HS-5 (cell line): ENCODE data around the gene FCAR.
"Not testable (repeated sequence)": the region's sequence is repeated elsewhere in the genome, so short reads cannot be mapped to it uniquely, and the experiment has no call there.

Experiments
- DNase-seq: peaks from one replicate; pipeline ENCODE4 v3.0.0-alpha.2; 2012; ENCODE audit warnings: low read depth

Gene FCAR

DNA sequence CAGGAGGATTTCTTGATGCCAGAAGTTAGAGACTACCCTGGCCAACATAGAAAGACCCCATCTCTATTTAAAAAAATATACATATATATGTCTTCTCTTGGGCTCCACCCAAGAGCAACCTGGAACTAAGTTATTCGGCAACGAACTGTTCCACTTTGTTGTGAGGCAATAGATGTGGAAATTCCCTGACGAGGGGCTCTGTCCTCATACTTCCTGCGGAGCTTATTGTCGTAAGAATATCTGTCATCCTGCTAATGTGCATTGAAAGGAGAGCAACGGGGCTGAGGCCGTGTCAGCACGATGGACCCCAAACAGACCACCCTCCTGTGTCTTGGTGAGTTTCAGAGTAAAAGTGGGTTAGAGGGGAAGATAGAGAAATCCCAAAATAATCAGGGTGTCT, at the start of gene FCAR:
Gene FCAR, plus strand, starts transcription at position 246 of the 400 bp plus-strand sequence. Its CDS starts 55 bp downstream, at position 301.
- DNase-seq = no peak

DNA sequence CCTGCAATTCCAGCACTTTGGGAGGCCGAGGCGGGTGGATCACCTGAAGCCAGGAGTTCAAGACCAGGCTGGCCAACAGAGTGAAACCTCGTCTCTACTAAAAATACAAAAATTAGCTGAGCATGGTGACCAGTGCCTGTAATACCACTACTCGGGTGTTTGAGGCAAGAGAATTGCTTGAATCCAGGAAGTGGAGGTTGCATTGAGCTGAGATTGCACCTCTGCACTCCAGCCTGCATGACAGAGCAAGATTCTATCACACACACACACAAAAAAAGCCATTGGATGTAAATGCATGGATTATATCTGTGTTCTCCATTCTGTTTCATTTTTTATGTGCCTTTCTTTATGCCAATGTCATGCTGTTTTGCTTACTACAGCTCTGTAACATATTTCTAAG, 49.6 kb upstream of the FCAR start:
- DNase-seq = not testable (repeated sequence)

DNA sequence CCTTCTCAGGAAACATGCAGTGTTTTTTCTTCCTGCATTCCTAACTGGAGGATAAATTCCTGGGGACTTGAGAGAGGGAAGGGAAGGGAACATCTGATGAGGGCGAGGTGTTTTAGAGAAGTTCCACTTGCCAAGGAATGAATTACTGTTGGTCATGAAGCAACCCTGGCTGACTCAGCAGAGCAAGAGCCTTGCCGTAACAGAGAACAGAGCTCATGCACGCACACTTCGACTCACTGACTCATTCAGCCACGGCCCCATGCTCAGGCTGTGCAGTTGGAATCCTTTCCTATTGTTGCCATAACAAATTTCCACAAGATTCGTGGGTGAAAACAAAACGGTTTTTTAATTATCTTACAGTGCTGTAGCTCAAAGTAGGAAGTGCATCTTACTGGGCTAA, 48.7 kb upstream of the FCAR start:
- peak; percentile 16 for DNase-seq

DNA sequence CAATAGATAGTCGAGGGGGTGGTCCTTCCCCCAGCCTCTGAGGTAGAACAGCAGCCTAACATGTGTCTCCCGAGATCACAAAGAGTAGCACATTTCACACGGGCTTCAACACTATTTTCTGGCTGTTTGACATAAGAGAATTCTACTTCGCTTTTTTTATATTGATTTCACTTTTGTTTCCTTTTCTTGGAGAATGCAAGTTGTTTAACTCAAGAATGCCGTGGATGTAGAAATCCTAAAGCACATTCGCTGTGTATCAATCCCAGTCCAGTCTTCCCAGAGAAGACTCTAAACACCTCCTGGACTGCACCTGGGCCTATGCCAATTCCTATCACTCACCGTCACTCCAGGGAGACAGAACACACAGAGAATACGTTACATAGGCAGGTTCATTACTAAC, 46.0 kb upstream of the FCAR start:
- DNase-seq = not testable (repeated sequence)

DNA sequence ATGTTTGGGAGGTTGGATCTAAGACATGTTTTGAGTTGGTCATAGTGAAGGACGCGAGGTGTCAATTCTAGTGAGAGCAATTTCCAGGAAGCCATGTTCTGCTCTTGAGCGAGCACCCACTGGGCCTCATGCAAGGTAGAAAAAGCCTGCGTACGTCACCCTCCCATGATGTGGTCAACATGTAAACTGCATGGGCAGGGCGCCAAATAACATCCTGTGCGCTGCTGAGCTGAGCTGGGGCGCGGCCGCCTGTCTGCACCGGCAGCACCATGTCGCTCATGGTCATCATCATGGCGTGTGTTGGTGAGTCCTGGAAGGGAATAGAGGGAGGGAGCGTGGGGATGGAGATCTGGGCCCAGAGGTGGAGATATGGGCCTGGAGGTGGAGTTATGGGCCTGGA, 41.5 kb upstream of the FCAR start, which contains the start of gene KIR2DS4:
Gene KIR2DS4, plus strand, starts transcription at position 181 of the 400 bp plus-strand sequence.
- not testable (repeated sequence) for DNase-seq

DNA sequence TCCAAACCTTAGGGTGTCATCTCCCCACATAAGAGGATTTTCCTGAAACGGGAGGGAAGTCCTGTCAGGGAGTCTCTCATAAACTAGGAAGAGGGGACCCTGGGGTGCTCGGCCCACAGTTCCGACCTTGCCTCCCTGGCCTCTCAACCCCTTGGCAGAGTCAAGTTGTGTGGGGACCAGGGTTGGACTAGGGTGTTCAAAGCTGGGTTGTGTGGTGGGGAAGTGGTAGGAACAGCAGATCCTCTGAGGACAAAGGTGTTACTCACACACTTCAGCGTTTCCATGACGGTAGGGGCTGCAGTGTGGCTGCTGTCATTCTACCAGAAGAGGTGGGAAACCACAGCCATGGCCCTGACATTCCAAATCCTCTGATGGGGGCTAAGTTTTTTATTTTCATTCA, 38.9 kb upstream of the FCAR start:
- DNase-seq = not testable (repeated sequence)

DNA sequence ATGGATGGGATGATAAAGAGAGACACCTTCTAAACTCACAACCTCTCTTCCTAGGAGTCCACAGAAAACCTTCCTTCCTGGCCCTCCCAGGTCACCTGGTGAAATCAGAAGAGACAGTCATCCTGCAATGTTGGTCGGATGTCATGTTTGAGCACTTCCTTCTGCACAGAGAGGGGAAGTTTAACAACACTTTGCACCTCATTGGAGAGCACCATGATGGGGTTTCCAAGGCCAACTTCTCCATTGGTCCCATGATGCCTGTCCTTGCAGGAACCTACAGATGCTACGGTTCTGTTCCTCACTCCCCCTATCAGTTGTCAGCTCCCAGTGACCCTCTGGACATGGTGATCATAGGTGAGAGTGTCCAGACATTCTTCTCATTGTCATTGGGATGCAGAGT, 36.5 kb upstream of the FCAR start:
- not testable (repeated sequence) for DNase-seq

DNA sequence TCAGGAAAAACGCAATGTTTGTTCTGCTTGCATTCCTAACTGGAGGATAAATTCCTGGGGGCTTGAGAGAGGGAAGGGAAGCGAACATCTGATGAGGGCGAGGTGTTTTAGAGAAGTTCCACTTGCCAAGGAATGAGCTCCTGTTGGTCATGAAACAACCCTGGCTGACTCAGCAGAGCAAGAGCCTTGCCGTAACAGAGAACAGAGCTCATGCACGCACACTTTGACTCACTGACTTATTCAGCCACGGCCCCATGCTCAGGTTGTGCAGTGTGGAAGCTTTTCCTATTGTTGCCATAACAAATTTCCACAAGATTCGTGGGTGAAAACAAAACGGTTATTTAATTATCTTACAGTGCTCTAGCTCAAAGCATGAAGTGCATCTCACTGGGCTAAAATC, 30.9 kb upstream of the FCAR start:
- DNase-seq = not testable (repeated sequence)

DNA sequence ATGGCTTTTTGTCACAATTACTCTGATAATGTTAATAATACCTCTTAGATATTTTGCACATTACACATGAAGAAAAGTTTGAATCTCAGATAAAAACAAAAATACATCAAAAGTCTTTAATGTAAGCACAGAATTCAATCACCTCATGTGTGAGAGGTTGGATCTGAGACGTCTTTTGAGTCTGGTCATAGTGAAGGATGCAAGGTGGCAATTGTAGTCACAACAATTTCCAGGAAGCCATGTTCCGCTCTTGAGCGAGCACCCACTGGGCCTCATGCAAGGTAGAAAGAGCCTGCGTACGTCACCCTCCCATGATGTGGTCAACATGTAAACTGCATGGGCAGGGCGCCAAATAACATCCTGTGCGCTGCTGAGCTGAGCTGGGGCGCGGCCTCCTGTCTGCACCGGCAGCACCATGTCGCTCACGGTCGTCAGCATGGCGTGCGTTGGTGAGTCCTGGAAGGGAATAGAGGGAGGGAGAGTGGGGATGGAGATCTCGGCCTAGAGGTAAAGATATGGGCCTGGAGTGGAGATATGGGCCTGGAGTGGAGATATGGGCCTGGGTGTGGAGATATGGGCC, 23.9 kb upstream of the FCAR start, which contains the start of gene KIR3DL2:
Gene KIR3DL2, plus strand, starts transcription at position 383 of the 580 bp plus-strand sequence. Its CDS starts 33 bp downstream, at position 416.
- DNase-seq = not testable (repeated sequence)

DNA sequence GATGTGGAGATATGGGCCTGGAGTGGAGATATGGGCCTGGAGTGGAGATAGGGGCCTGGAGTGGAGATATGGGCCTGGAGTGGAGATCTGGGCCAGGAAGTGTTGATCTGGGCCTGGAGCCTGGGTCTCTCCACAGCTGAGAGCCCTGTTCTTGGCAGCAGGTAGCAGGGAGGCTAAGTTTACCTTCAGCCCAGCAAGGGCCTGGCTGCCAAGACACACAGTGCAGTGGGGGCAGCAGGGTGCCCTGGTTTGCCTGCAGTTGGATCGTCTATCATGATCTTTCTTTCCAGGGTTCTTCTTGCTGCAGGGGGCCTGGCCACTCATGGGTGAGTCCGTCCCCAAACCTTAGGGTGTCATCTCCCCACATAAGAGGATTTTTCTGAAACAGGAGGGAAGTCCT, 23.1 kb upstream of the FCAR start:
- no peak for DNase-seq

DNA sequence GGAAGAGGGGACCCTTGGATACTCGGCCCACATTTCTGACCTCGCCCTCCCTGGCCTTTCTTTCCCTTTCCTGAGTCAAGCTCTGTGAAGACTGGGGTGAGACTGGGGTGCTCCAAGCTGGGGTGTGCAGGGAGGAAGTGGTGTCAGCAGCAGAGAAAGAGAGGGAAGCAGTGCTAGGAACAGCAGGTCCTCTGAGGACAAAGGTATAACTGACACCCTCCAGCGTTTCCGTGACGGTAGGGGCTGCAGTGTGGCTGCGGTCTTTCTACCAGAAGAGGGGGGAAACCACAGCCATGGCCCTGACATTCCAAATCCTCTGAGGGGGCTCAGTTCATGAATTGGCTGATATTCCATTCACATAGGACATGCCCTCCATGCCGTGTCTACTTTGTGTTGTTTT, 22.7 kb upstream of the FCAR start:
- no peak for DNase-seq

DNA sequence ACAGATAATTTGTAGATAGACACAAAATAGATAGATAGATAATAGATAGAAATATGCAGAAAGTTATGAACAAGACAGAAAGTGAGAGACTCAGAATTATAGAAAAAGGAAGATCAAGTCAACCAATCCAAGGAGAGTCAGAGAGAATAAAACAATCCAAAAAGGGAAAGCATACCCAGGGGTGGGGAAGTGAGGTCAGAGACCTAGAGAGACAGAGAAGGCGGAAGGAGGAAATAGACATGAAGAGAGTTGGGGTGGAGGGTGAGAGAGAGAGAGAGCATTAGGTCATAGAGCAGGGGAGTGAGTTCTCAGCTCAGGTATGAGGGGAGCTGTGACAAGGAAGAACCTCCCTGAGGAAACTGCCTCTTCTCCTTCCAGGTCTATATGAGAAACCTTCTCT, 18.8 kb upstream of the FCAR start:
- not testable (repeated sequence) for DNase-seq

DNA sequence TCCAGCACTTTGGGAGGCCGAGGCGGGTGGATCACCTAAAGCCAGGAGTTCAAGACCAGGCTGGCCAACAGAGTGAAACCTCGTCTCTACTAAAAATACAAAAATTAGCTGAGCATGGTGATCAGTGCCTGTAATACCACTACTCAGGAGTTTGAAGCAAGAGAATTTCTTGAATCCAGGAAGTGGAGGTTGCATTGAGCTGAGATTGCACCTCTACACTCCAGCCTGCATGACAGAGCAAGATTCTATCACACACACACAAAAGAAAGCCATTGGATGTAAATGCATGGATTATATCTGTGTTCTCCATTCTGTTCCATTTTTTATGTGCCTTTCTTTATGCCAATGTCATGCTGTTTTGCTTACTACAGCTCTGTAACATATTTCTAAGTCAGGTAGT, 15.6 kb upstream of the FCAR start:
- not testable (repeated sequence) for DNase-seq

DNA sequence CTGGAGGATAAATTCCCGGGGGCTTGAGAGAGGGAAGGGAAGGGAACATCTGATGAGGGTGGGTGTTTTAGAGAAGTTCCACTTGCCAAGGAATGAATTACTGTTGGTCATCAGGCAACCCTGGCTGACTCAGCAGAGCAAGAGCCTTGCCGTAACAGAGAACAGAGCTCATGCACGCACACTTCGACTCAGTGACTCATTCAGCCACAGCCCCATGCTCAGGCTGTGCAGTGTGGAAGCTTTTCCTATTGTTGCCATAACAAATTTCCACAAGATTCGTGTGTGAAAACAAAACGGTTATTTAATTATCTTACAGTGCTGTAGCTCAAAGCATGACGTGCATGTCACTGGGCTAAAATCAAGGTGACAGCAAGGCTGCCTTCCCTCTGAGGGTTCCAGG, 14.6 kb upstream of the FCAR start:
- peak; percentile 41 for DNase-seq

DNA sequence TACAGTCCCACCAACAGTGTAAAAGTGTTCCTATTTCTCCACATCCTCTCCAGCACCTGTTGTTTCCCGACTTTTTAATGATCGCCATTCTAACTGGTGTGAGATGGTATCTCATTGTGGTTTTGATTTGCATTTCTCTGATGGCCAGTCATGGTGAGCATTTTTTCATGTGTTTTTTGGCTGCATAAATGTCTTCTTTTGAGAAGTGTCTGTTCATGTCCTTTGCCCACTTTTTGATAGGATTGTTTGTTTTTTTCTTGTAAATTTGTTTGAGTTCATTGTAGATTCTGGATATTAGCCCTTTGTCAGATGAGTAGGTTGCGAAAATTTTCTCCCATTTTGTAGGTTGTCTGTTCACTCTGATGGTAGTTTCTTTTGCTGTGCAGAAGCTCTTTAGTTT, 10.6 kb upstream of the FCAR start:
- not testable (repeated sequence) for DNase-seq

DNA sequence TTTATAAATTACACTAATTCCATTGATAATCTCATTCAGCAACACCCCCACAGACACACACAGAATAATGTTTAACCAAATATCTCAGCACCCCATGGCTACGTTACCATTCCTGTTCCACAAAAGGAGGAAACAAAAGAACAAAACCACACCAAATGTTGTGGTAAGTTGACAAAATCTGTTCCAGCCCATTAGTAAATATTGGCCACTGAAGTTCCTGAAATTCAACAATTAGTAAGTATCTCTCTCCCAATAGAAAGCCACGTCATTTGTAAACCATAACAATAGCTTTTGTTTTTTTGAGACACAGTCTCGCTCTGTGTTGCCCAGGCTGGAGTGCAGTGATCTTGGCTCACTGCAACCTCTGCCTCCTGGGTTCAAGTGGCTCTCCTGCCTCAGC, 2.3 kb upstream of the FCAR start:
- no peak for DNase-seq

DNA sequence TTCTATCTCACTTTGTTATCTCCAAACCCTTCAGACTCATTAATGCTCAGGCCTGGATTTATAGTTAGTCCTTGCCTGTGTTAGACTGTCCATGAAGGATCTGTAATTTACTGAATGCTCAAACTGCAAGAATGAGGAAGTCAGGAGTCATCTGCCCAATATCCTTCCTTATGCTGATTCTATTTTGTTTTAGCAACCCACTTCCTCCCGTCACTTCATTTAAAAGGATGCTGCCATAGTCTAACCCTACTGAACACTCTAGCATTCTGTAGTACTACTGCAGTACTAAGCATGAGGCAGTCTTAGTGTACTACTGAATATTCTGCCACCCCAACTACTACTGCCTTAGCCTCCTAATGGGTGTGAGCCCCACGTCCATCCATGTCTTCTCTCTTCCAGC, 1.5 kb downstream of the FCAR start:
- DNase-seq = no peak

DNA sequence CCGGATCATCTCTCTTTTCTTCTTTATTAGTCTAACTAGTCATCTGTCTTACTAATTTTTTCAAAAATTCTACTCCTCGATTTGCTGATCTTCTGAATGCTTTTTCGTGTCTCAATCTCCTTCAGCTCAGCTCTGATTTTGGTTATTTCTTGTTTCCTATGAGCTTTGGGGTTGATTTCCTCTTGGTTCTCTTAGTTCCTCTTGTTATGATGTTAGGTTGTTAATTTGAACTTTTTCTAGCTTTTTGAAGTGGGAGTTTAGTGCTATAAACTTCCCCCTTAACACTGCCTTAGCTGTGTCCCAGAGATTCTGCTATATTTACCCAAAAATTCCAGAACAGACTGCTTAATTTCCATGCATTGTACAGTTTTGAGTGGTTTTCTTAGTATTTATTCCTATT, 3.4 kb downstream of the FCAR start:
- no peak for DNase-seq

DNA sequence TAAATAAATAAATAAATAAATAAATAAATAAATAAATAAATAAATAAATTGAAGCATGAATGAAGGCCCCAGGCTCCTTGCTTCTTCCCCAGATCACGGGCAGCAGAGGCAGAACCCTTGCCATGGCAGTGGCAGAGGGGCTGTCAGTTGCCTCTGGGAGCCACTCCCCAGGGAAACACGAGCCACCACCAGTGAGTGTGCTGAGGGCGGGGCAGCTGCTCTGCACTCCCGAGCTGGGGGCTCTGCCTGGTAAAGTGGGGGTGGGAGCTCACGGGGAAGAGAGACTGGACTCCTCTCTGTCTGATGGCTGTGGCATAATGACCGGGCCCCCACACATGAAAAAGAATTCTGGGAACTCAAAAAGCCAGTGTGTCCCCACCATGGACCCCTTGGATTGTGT, 7.8 kb downstream of the FCAR start:
- no peak for DNase-seq

DNA sequence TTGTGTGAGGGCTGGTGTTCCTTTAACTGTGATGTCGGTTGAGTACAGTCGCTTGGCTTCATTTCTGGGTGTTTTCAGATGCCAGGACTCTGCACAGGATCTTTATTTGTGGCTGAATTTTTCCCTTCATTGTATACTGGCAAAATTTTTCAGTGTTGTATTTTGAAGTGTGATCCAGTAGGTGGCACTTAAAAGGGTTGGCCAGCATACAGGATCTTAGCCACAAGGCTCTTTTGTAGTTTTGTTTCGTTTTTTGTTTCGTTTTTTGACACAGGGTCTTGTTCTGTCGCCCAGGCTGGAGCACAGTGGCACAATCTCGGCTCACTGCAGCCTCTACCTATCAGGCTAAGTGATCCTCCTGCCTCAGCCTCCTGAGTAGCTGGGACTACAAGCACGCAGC, 8.7 kb downstream of the FCAR start:
- no peak for DNase-seq

DNA sequence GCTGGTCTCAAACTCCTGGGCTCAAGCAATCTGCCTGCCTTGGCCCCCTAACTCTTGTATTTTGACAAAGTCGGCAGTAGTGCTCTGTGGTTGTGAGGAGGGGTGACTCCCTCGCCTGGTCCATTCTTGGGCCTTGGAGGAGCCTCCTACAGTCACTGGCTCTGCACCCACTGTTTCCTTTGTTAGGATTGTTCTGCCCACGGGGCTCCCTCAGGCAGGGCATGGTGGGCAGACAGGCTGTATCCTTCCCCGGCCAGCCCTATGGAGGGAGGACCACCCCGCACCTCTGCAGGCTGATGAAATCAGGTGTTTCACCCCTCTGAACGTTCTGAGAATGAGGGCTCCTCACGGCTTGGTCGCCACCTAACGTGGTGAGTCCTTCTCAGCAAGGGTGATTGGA, 9.2 kb downstream of the FCAR start:
- DNase-seq = no peak

DNA sequence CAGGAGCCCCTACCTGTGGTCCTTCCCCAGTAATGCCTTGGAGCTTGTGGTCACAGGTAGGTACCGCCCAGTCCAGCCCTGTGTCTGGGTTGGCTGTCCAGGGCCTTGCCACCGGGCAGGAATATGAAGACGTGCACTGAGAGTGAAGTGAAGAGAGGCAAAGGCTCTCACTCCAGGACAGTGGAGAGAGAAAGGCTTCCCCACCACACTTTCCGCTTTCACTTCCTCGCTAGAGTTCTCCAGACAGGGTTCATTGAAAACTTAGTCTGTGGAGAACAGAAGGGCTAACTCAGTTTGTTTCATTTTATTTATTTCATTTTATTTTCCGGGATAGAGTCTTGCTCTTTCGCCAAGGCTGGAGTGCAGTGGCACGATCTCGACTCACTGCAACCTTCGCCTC, 14.2 kb downstream of the FCAR start:
- DNase-seq = no peak

DNA sequence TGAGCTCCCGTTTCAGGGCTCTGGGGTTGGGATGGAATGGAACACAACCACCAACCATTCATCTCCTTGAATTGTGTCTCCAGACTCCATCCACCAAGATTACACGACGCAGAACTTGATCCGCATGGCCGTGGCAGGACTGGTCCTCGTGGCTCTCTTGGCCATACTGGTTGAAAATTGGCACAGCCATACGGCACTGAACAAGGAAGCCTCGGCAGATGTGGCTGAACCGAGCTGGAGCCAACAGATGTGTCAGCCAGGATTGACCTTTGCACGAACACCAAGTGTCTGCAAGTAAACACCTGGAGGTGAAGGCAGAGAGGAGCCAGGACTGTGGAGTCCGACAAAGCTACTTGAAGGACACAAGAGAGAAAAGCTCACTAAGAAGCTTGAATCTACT, 15.5 kb downstream of the FCAR start:
- DNase-seq = no peak

DNA sequence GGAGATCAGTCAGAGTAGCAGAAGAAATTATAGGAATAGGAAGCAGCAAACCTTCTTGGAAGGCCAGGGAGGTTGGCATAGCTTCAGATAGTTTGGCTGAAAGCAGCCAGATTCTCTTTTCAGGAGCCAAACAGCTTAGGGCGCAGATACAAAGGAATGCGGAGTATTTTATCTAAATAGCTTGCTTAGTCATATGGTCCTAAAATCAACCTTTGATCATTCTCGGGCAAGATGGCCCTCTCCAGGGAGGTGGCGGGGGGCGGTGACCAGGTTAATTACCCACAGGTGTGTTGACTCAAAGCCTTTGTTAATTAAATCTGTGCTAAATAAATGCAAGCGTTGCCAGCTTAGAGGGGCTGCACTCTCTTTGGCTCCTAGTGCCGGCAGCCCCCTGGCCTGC, 19.4 kb downstream of the FCAR start:
- no peak for DNase-seq
